Heart right ventricle (tissue), 16 donors: ENCODE measurements around the gene KRTAP4-5. TPM values are rescaled to one million over a fixed set of nuclear protein-coding genes. Genes with fewer than 3 reads are reported as not detected.
"Not testable (repeated sequence)": the region's sequence is repeated elsewhere in the genome, so short reads cannot be mapped to it uniquely, and the experiment has no call there.

ENCODE experiments used
- ATAC-seq, 8 donors: fragments of 200-7000 bp; cut with Tn5 transposase; one replicate each; pipeline ENCODE4 v1.9.1; 2020; ENCODE audit warnings: mild to moderate bottlenecking in 8 of 8, moderate library complexity in 8 of 8, moderate number of reproducible peaks in 1 of 8
- DNase-seq, 2 donors: peaks; one replicate each; pipeline ENCODE4 v3.0.0-alpha.2; 2020
- H3K27ac ChIP-seq, 10 donors: fragments of 200-600 bp; sonication (generic) in 2 of 10; one replicate each; pipeline versions ENCODE4 v1.5.0 to v1.8.0; 2020 to 2022; ENCODE audit warnings: mild to moderate bottlenecking in 3 of 10
- H3K27me3 ChIP-seq, 7 donors: fragments of 200-600 bp; one replicate each; pipeline ENCODE4 v1.8.0; 2021 to 2022; ENCODE audit warnings: mild to moderate bottlenecking in 2 of 7
- H3K36me3 ChIP-seq, 9 donors: fragments of 200-600 bp; sonication (generic) in 1 of 9; one replicate each; pipeline versions ENCODE4 v1.5.0 to v1.8.0; 2020 to 2022; ENCODE audit warnings: mild to moderate bottlenecking in 2 of 9
- H3K4me1 ChIP-seq, 9 donors: fragments of 200-600 bp; sonication (generic) in 1 of 9; one replicate each; pipeline versions ENCODE4 v1.5.0 to v1.8.0; 2020 to 2022; ENCODE audit warnings: mild to moderate bottlenecking in 4 of 9
- H3K4me3 ChIP-seq, 10 donors: fragments of 200-600 bp; sonication (generic) in 2 of 10; one replicate each; pipeline versions ENCODE4 v1.5.0 to v1.8.0; 2020 to 2022; ENCODE audit warnings: mild to moderate bottlenecking in 7 of 10, moderate library complexity in 2 of 10
- H3K9me3 ChIP-seq, 11 donors: fragments of 200-600 bp in 10 of 11; sonication (generic) in 2 of 11; one replicate each; pipeline versions ENCODE4 v1.5.0 to v1.8.0; 2013 to 2022; ENCODE audit warnings: mild to moderate bottlenecking in 2 of 11, control low read depth in 1 of 11, moderate library complexity in 1 of 11
- CTCF ChIP-seq, 9 donors: fragments of 200-600 bp; sonication (generic) in 2 of 9; IDR thresholded peaks; one replicate each; pipeline versions ENCODE4 v1.5.0 to v1.8.0; 2021 to 2022; ENCODE audit warnings: antibody characterized with exemption in 9 of 9, mild to moderate bottlenecking in 5 of 9, moderate library complexity in 1 of 9
- WGBS, 2 donors: extraction: QIAGEN DNeasy Blood & Tissue Kit; methylation state at CpG; one replicate each; pipeline ENCODE4 v1.1.7; 2013; ENCODE audit warnings: inconsistent platforms in 1 of 2; 5-methylcytosine and 5-hydroxymethylcytosine counted together
- intact Hi-C, 10 donors: fragments of 100-400 bp; cut with DNase I; formaldehyde crosslinking; loops; one replicate each; pipeline versions ENCODE4 v1.11.1 to v1.14.2; 2022
- polyA plus RNA-seq, 2 donors: library from polyadenylated mRNA; stranded (reverse); fragments of 200-250 nt; gene quantifications; one replicate each; pipeline ENCODE4 v1.2.3, GENCODE V29; 2013
- total RNA-seq, 10 donors: library from RNA; stranded (reverse); fragmentation: NEBNext Ultra II Directional in 3 of 10; extraction: Animal tissue kit (Norgen Biotek cat#: 25700) in 3 of 10; gene quantifications; one replicate each; pipeline versions ENCODE4 v1.2.1 to v1.2.4, GENCODE V29; 2021 to 2023
- donor health status: Arrhythmogenic right ventricular cardiomyopathy.
- donor health status: ischemic (EF 13 %, LVEDD 7.1; RV severe dilation, severe dysfunction).
- donor health status: healthy with polysubstance abuse.
- donor health status: DM: no; HTN: yes; CAD: no.
- donor health status: DM: no; HTN: no; CAD: no.
- donor health status: ischemic (EF 25% LVEDD 6.9; RV normal size, moderate dysfunction).
- donor health status: ischemic (EF 25% LVEDD 5.7; RV mildly dilated, moderate dysfunction).
- donor health status: healthy.
- donor health status: DM: yes; HTN: yes; CAD: no.
- donor health status: Ischemic cardiomyopathy.
- donor health status: ischemic (EF 35%, LVEDD 5.7; RV mildly dilated, moderate dysfunction).
- donor health status: nonischemic (EF 11% LVEDD 7.7; RV severe dilation, severe dysfunction).
- donor health status: DM: yes; HTN: yes; CAD: no.
- donor health status: PGD.
- donor health status: ischemic (EF 29% LVEDD 5.4; RV normal size, mild dysfunction).
- donor health status: nonischemic (EF 23%, LVEDD 6.1; RV moderate dilation, normal function).

Gene KRTAP4-5
- total and polyA plus RNA-seq, 12 donors: not detected

GRCh38 chr17:41167561-41167960 is 17.9 kb upstream of the KRTAP4-5 start:
- intact Hi-C loops: loop anchor here in 2 of 10 donors (5.0 to 10.0 kb wide), 2 partner anchors 57 to 85 kb away; partner anchors contain the start of genes KRTAP4-7 (in 1 of the 2) and KRTAP9-2 (in 1 of the 2)
- DNase-seq (no peak), ATAC-seq (no peak)
- Histone ChIP-seq H3K4me3 (no peak overlapping the region), H3K9me3 (no peaks in the 10 kb centered on the region), H3K36me3 (no peaks in the 10 kb centered on the region), H3K27me3 (peaks cover 0 to 24% (median 4%) of the 10 kb centered on the region in 7 donors), H3K27ac (no peak overlapping the region), H3K4me1 (no peaks in the 10 kb centered on the region)
- TF ChIP-seq CTCF (IDR thresholded peaks at IDR 0.05): no peak
- WGBS, 2 donors: 73 to 85% methylated on average over 7 of the region's 7 CpGs

- WGBS, 2 donors: 69 to 73% methylated on average over 7 of the region's 7 CpGs
- DNase-seq (no peak), ATAC-seq (no peak)
- Histone ChIP-seq H3K27me3 (peaks cover 0 to 31% (median 9%) of the 10 kb centered on the region in 7 donors), H3K4me3 (no peak overlapping the region), H3K4me1 (no peaks in the 10 kb centered on the region), H3K36me3 (no peaks in the 10 kb centered on the region), H3K9me3 (no peaks in the 10 kb centered on the region), H3K27ac (no peak overlapping the region)
- no peak for TF ChIP-seq CTCF (IDR thresholded peaks at IDR 0.05)
- intact Hi-C loops: loop anchor here in 1 of 10 donors (10.0 kb wide), 1 partner anchor 61 kb away; the partner anchor contains the start of gene KRTAP9-2
Measured at GRCh38 chr17:41163828-41164227, 14.2 kb upstream of the KRTAP4-5 start.

- WGBS, 2 donors: 79 to 95% methylated on average over 1 of the region's 1 CpG
- H3K9me3 ChIP-seq: no peaks in the 10 kb centered on the region
- no peak within 1 kb of the TSS for H3K4me3 ChIP-seq
- TF ChIP-seq CTCF (IDR thresholded peaks at IDR 0.05): no peak
- peaks cover 0 to 55% (median 23%) of the 10 kb centered on the region in 7 donors for H3K27me3 ChIP-seq
- H3K4me1 ChIP-seq: no peaks in the 10 kb centered on the region
- no peaks in the 10 kb centered on the region for H3K36me3 ChIP-seq
- no peak for ATAC-seq
- no peak for DNase-seq
- intact Hi-C loops: loop anchor here in 1 of 10 donors (10.0 kb wide), 1 partner anchor 64 kb away; the partner anchor contains the start of gene KRTAP9-2
- no peak within 1 kb of the TSS for H3K27ac ChIP-seq
Measured at GRCh38 chr17:41160648-41161047, 11.0 kb upstream of the KRTAP4-5 start, which contains the start of gene KRTAP4-4. TSS of gene KRTAP4-4 (minus strand) at chr17:41160748. CDS start at chr17:41160691, 57 bp downstream.

- peaks cover 0 to 57% (median 23%) of the 10 kb centered on the region in 7 donors for H3K27me3 ChIP-seq
- H3K4me3 ChIP-seq, H3K9me3 ChIP-seq, H3K27ac ChIP-seq, DNase-seq, H3K4me1 ChIP-seq, H3K36me3 ChIP-seq, ATAC-seq: not testable (repeated sequence)
- WGBS, 2 donors: 79 to 88% methylated on average over 3 of the region's 3 CpGs
- intact Hi-C loops: loop anchor here in 1 of 10 donors (10.0 kb wide), 1 partner anchor 65 kb away; the partner anchor contains the start of gene KRTAP9-2
Measured at GRCh38 chr17:41160190-41160589, 10.6 kb upstream of the KRTAP4-5 start.

- Histone ChIP-seq H3K27ac (no peak overlapping the region), H3K4me3 (no peak overlapping the region), H3K36me3 (no peaks in the 10 kb centered on the region), H3K27me3 (peaks cover 0 to 40% (median 21%) of the 10 kb centered on the region in 7 donors), H3K4me1 (no peaks in the 10 kb centered on the region), H3K9me3 (no peaks in the 10 kb centered on the region)
- no peak for ATAC-seq
- TF ChIP-seq CTCF (IDR thresholded peaks at IDR 0.05): no peak
- 2 to 3% methylated on average over 2 of the region's 2 CpGs for WGBS, 2 donors
- intact Hi-C loops: no loop called here
- DNase-seq: no peak
Measured at GRCh38 chr17:41153856-41154255, 4.2 kb upstream of the KRTAP4-5 start.
